Lung (tissue), 12 donors: Measurements from ENCODE around the gene IL22RA1. TPM values are rescaled to one million over a fixed set of nuclear protein-coding genes. Genes with fewer than 3 reads are reported as not detected.

Experiments
- ATAC-seq: fragments of 200-7000 bp; cut with Tn5 transposase; one replicate; pipeline ENCODE4 v1.9.1; 2020; ENCODE audit warnings: moderate number of reproducible peaks; ENCODE audit not compliant: insufficient read depth, low FRiP score
- DNase-seq, 3 donors: peaks; one replicate each; pipeline ENCODE4 v3.0.0-alpha.2; 2013 to 2017
- H3K27ac ChIP-seq, 2 donors: one replicate each; pipeline ENCODE4 v1.5.1; 2013; ENCODE audit warnings: mild to moderate bottlenecking in 2 of 2, moderate library complexity in 2 of 2, control low read depth in 1 of 2, inconsistent platforms in 1 of 2, low read depth in 1 of 2, low read length in 1 of 2
- H3K27me3 ChIP-seq, 3 donors: one replicate each; pipeline ENCODE4 v1.5.1; 2013; ENCODE audit warnings: low read length in 2 of 3; ENCODE audit not compliant: control insufficient read depth in 3 of 3, insufficient read depth in 3 of 3
- H3K36me3 ChIP-seq, 4 donors: one replicate each; pipeline ENCODE4 v1.5.1; 2013; ENCODE audit warnings: low read length in 4 of 4, mild to moderate bottlenecking in 1 of 4, moderate library complexity in 1 of 4; ENCODE audit not compliant: control insufficient read depth in 4 of 4, insufficient read depth in 4 of 4
- H3K4me1 ChIP-seq, 5 donors: one replicate each; pipeline ENCODE4 v1.5.1; 2013; ENCODE audit warnings: low read length in 5 of 5, mild to moderate bottlenecking in 2 of 5, moderate library complexity in 1 of 5; ENCODE audit not compliant: control insufficient read depth in 5 of 5, insufficient read depth in 5 of 5
- H3K4me3 ChIP-seq: one replicate; pipeline ENCODE4 v1.5.1; 2013; ENCODE audit warnings: mild to moderate bottlenecking, control low read depth, moderate library complexity
- H3K9ac ChIP-seq, 2 donors: one replicate each; pipeline ENCODE4 v1.5.1; 2013; ENCODE audit warnings: low read length in 2 of 2, control low read depth in 1 of 2; ENCODE audit not compliant: insufficient read depth in 1 of 2
- H3K9me3 ChIP-seq, 4 donors: one replicate each; pipeline ENCODE4 v1.5.1; 2013; ENCODE audit warnings: low read length in 3 of 4, mild to moderate bottlenecking in 1 of 4, moderate library complexity in 1 of 4; ENCODE audit not compliant: control insufficient read depth in 4 of 4, insufficient read depth in 3 of 4
- CTCF ChIP-seq: IDR thresholded peaks from 2 replicates; pipeline ENCODE4 v1.5.1; 2012; ENCODE audit warnings: mild to moderate bottlenecking; ENCODE audit errors: control extremely low read depth, extremely low read depth
- WGBS, 2 donors: extraction: QIAGEN DNeasy Blood & Tissue Kit; methylation state at CpG; one replicate each; pipeline ENCODE4 v1.1.7; 2013; 5-methylcytosine and 5-hydroxymethylcytosine counted together
- polyA plus RNA-seq, 2 donors: library from polyadenylated mRNA; stranded (reverse); fragments of 200-250 nt; gene quantifications; one replicate each; pipeline ENCODE4 v1.2.1, GENCODE V29; 2013
- total RNA-seq, 2 donors: library from RNA; depleted of rRNA in 1 of 2; stranded (reverse); fragments of >200 nt in 1 of 2; gene quantifications; one replicate each; pipeline ENCODE4 v1.2.1, GENCODE V29; 2014 to 2021
- donor health status: control.
- donor health status: control.
- donor health status: Bipolar disorder and iron deficiency.
- donor health status: healthy.
- donor health status: DM: yes; HTN: yes; CAD: no.

Gene IL22RA1
- total and polyA plus RNA-seq, 4 donors = 0.09 to 1.0 (median 0.23) TPM

- H3K9me3 ChIP-seq = no peaks in the 10 kb centered on the region
- 91 to 95% methylated on average over 17 of the region's 17 CpGs for WGBS, 2 donors
- DNase-seq (no peak), ATAC-seq (no peak)
- H3K36me3 ChIP-seq = no peaks in the 10 kb centered on the region
- no peaks in the 10 kb centered on the region for H3K27me3 ChIP-seq
- H3K9ac ChIP-seq = no peak overlapping the region
- H3K4me3 ChIP-seq = no peak overlapping the region
- peaks cover 0 to 9% (median 5%) of the 10 kb centered on the region in 5 donors for H3K4me1 ChIP-seq
- H3K27ac ChIP-seq = no peak overlapping the region
- no peak for TF ChIP-seq CTCF
These were observed 2.2 kb downstream of the IL22RA1 start for GRCh38 chr1:24140741-24141181.

- 85 to 89% methylated on average over 11 of the region's 11 CpGs for WGBS, 2 donors
These were observed 3.0 kb downstream of the IL22RA1 start for GRCh38 chr1:24139841-24140425.

GRCh38 chr1:24139222-24139489 lies 3.8 kb downstream of the IL22RA1 start:
- Histone ChIP-seq H3K4me3 (no peak overlapping the region), H3K36me3 (no peaks in the 10 kb centered on the region), H3K27me3 (no peaks in the 10 kb centered on the region), H3K27ac (no peak overlapping the region), H3K9me3 (no peaks in the 10 kb centered on the region), H3K9ac (no peak overlapping the region), H3K4me1 (peaks cover 0 to 9% (median 5%) of the 10 kb centered on the region in 5 donors)
- 68 to 72% methylated on average over 2 of the region's 2 CpGs for WGBS, 2 donors
- TF ChIP-seq CTCF = no peak
- no peak for ATAC-seq
- DNase-seq = no peak

More at GRCh38 chr1:24139841-24140425, 3.0 kb downstream of the IL22RA1 start:
- H3K9ac ChIP-seq = no peak overlapping the region
- no peaks in the 10 kb centered on the region for H3K36me3 ChIP-seq
- H3K9me3 ChIP-seq = no peaks in the 10 kb centered on the region
- ATAC-seq = no peak
- no peak for TF ChIP-seq CTCF
- no peak overlapping the region for H3K4me3 ChIP-seq
- peaks cover 0 to 9% (median 5%) of the 10 kb centered on the region in 5 donors for H3K4me1 ChIP-seq
- no peaks in the 10 kb centered on the region for H3K27me3 ChIP-seq
- DNase-seq = no peak
- H3K27ac ChIP-seq = no peak overlapping the region
